ENCODE measurements around the gene TINAG. TPM values are rescaled to one million over a fixed set of nuclear protein-coding genes. Genes with fewer than 3 reads are reported as not detected.

The TINAG gene
- total RNA-seq, 2 experiments from 2014 or later: not detected

- peaks cover 7% of the 10 kb centered on the region for H3K9me3 Mint-ChIP-seq
- ChIA-PET CTCF (no interaction called here), POLR2A (no interaction called here)
- intact Hi-C loops (cut with micrococcal nuclease): no loop called here
- ATAC-seq (no peak), DNase-seq (no peak)
- no peaks in the 10 kb centered on the region for H3K36me3 Mint-ChIP-seq (ENCODE audit: low read depth)
- no peaks in the 10 kb centered on the region for H3K4me1 Mint-ChIP-seq (ENCODE audit: low read depth)
- TF ChIP-seq CTCF (IDR thresholded peaks at IDR 0.05): no peak
- no peak overlapping the region for H3K4me3 Mint-ChIP-seq
- H3K27ac Mint-ChIP-seq: no peak overlapping the region
- H3K27me3 Mint-ChIP-seq: no peaks in the 10 kb centered on the region
Measured at GRCh38 chr6:54282186-54282585, 26.1 kb upstream of the TINAG start.

- no peaks in the 10 kb centered on the region for H3K27me3 Mint-ChIP-seq
- no peaks in the 10 kb centered on the region for H3K36me3 Mint-ChIP-seq (ENCODE audit: low read depth)
- ATAC-seq (no peak), DNase-seq (no peak)
- no peak overlapping the region for H3K4me3 Mint-ChIP-seq
- ChIA-PET CTCF (no interaction called here), POLR2A (no interaction called here)
- no peaks in the 10 kb centered on the region for H3K4me1 Mint-ChIP-seq (ENCODE audit: low read depth)
- TF ChIP-seq CTCF (IDR thresholded peaks at IDR 0.05): no peak
- intact Hi-C loops (cut with micrococcal nuclease): no loop called here
- H3K9me3 Mint-ChIP-seq: peaks cover 5% of the 10 kb centered on the region
- H3K27ac Mint-ChIP-seq: no peak overlapping the region
Measured at GRCh38 chr6:54284161-54284860, 23.9 kb upstream of the TINAG start.

GRCh38 chr6:54285595-54285994 lies 22.6 kb upstream of the TINAG start:
- intact Hi-C loops (cut with micrococcal nuclease): no loop called here
- Mint-ChIP-seq H3K36me3 (ENCODE audit: low read depth) (no peaks in the 10 kb centered on the region), H3K4me1 (ENCODE audit: low read depth) (no peaks in the 10 kb centered on the region), H3K27me3 (no peaks in the 10 kb centered on the region), H3K27ac (no peak overlapping the region), H3K4me3 (no peak overlapping the region), H3K9me3 (peaks cover 5% of the 10 kb centered on the region)
- CTCF ChIA-PET: no interaction called here
- TF ChIP-seq CTCF (IDR thresholded peaks at IDR 0.05): no peak
- no peak for ATAC-seq
- POLR2A ChIA-PET: no interaction called here
- DNase-seq: no peak

- ChIA-PET CTCF (no interaction called here), POLR2A (no interaction called here)
- intact Hi-C loops (cut with micrococcal nuclease): no loop called here
- Mint-ChIP-seq H3K4me3 (no peak overlapping the region), H3K27me3 (no peaks in the 10 kb centered on the region), H3K4me1 (ENCODE audit: low read depth) (peaks cover 3% of the 10 kb centered on the region), H3K36me3 (ENCODE audit: low read depth) (no peaks in the 10 kb centered on the region), H3K9me3 (peaks cover 2% of the 10 kb centered on the region), H3K27ac (no peak overlapping the region)
- ATAC-seq (no peak), DNase-seq (no peak)
- no peak for TF ChIP-seq CTCF (IDR thresholded peaks at IDR 0.05)
Measured at GRCh38 chr6:54286141-54286540, 22.1 kb upstream of the TINAG start.

- no peak for TF ChIP-seq CTCF (IDR thresholded peaks at IDR 0.05)
- ChIA-PET CTCF (no interaction called here), POLR2A (no interaction called here)
- peaks cover 10% of the 10 kb centered on the region for H3K4me1 Mint-ChIP-seq (ENCODE audit: low read depth)
- no peaks in the 10 kb centered on the region for H3K36me3 Mint-ChIP-seq (ENCODE audit: low read depth)
- ATAC-seq (no peak), DNase-seq (no peak)
- no peak overlapping the region for H3K27ac Mint-ChIP-seq
- peaks cover 3% of the 10 kb centered on the region for H3K9me3 Mint-ChIP-seq
- H3K27me3 Mint-ChIP-seq: no peaks in the 10 kb centered on the region
- no peak overlapping the region for H3K4me3 Mint-ChIP-seq
- intact Hi-C loops (cut with micrococcal nuclease): no loop called here
Measured at GRCh38 chr6:54288474-54288873, 19.8 kb upstream of the TINAG start.

All from activated CD8-positive, alpha-beta T cell treated with anti-CD3 and anti-CD28 coated beads for 36 hours (primary cell).